Subcutaneous abdominal adipose tissue (tissue), 5 donors: Measurements from ENCODE around the gene COQ9.
A peak's percentile ranks its signal among the peaks of the same experiment; 100 is the strongest.

ENCODE experiments used
- H3K27ac ChIP-seq: one replicate; pipeline ENCODE4 v1.7.0; 2013; ENCODE audit warnings: low read depth, mild to moderate bottlenecking, inconsistent platforms, low read length, moderate library complexity
- H3K27me3 ChIP-seq, 5 donors: one replicate each; pipeline ENCODE4 v1.7.0; 2013; ENCODE audit warnings: low read length in 5 of 5, inconsistent platforms in 1 of 5; ENCODE audit not compliant: control insufficient read depth in 5 of 5, insufficient read depth in 4 of 5
- H3K36me3 ChIP-seq, 5 donors: one replicate each; pipeline ENCODE4 v1.7.0; 2013; ENCODE audit warnings: low read length in 5 of 5; ENCODE audit not compliant: control insufficient read depth in 5 of 5, insufficient read depth in 5 of 5
- H3K4me1 ChIP-seq, 5 donors: one replicate each; pipeline ENCODE4 v1.7.0; 2013; ENCODE audit warnings: low read length in 5 of 5, mild to moderate bottlenecking in 3 of 5, moderate library complexity in 1 of 5; ENCODE audit not compliant: control insufficient read depth in 5 of 5, insufficient read depth in 5 of 5
- H3K4me3 ChIP-seq, 5 donors: one replicate each; pipeline ENCODE4 v1.7.0; 2013; ENCODE audit warnings: low read length in 5 of 5, low read depth in 1 of 5
- H3K9ac ChIP-seq, 5 donors: one replicate each; pipeline ENCODE4 v1.7.0; 2013; ENCODE audit warnings: low read length in 5 of 5, mild to moderate bottlenecking in 4 of 5, moderate library complexity in 3 of 5
- H3K9me3 ChIP-seq, 5 donors: one replicate each; pipeline ENCODE4 v1.7.0; 2013; ENCODE audit warnings: low read length in 5 of 5; ENCODE audit not compliant: control insufficient read depth in 5 of 5
- donor health status: healthy.
- donor health status: healthy.
- donor health status: healthy.
- donor health status: healthy.
- donor health status: healthy.

Gene COQ9

GRCh38 chr16:57483725-57484514 is 36.6 kb downstream of the COQ9 start:
- Histone ChIP-seq H3K27ac (no peak overlapping the region), H3K9me3 (no peaks in the 10 kb centered on the region), H3K36me3 (no peaks in the 10 kb centered on the region), H3K4me1 (peaks cover 4 to 44% (median 36%) of the 10 kb centered on the region in 5 donors), H3K9ac (no peak overlapping the region), H3K27me3 (peaks cover 0 to 11% (median 6%) of the 10 kb centered on the region in 5 donors), H3K4me3 (no peak overlapping the region)

- no peak overlapping the region for H3K27ac ChIP-seq
- H3K27me3 ChIP-seq = peaks cover 0 to 6% (median 0%) of the 10 kb centered on the region in 5 donors
- peaks cover 3 to 38% (median 30%) of the 10 kb centered on the region in 5 donors for H3K4me1 ChIP-seq
- no peak overlapping the region for H3K4me3 ChIP-seq
- H3K9ac ChIP-seq = peak overlapping the region in 1 of 5 donors; percentile 38
- H3K9me3 ChIP-seq = no peaks in the 10 kb centered on the region
- H3K36me3 ChIP-seq = no peaks in the 10 kb centered on the region
These were observed 37.3 kb downstream of the COQ9 start for GRCh38 chr16:57484515-57485005.

GRCh38 chr16:57485091-57485915 is 38.0 kb downstream of the COQ9 start:
- no peaks in the 10 kb centered on the region for H3K36me3 ChIP-seq
- peaks cover 0 to 30% (median 23%) of the 10 kb centered on the region in 5 donors for H3K4me1 ChIP-seq
- peak overlapping the region; percentile 30 for H3K27ac ChIP-seq
- H3K9ac ChIP-seq = peak overlapping the region in 4 of 5 donors; percentile 38 to 85 (median 74)
- H3K4me3 ChIP-seq = peak overlapping the region; percentile 72 to 84 (median 79)
- peaks cover 0 to 2% (median 0%) of the 10 kb centered on the region in 5 donors for H3K27me3 ChIP-seq
- H3K9me3 ChIP-seq = no peaks in the 10 kb centered on the region

- Histone ChIP-seq H3K27ac (peak within 1 kb of the TSS; percentile 30), H3K36me3 (no peaks in the 10 kb centered on the region), H3K27me3 (no peaks in the 10 kb centered on the region)
These were observed 38.9 kb downstream of the COQ9 start, which contains the start of gene DOK4 for GRCh38 chr16:57485916-57486857. TSS of gene DOK4 (minus strand) at chr16:57486493. CDS start at chr16:57479507, 6,986 bp downstream.

GRCh38 chr16:57486858-57487834 is 39.9 kb downstream of the COQ9 start:
- Histone ChIP-seq H3K4me1 (peaks cover 0 to 23% (median 19%) of the 10 kb centered on the region in 5 donors), H3K9me3 (no peaks in the 10 kb centered on the region), H3K27ac (no peak overlapping the region), H3K27me3 (no peaks in the 10 kb centered on the region), H3K9ac (peak overlapping the region in 3 of 5 donors; percentile 6 to 66 (median 62)), H3K4me3 (peak overlapping the region; percentile 59 to 83 (median 72)), H3K36me3 (no peaks in the 10 kb centered on the region)

More at GRCh38 chr16:57485916-57486857, 38.9 kb downstream of the COQ9 start, which contains the start of gene DOK4:
- Histone ChIP-seq H3K9ac (peak within 1 kb of the TSS in 3 of 5 donors; percentile 65 to 85 (median 84)), H3K4me3 (peak within 1 kb of the TSS; percentile 72 to 84 (median 79)), H3K9me3 (no peaks in the 10 kb centered on the region), H3K4me1 (peaks cover 0 to 23% (median 19%) of the 10 kb centered on the region in 5 donors)

GRCh38 chr16:57489229-57489628 is 42.0 kb downstream of the COQ9 start:
- Histone ChIP-seq H3K4me1 (peaks cover 0 to 23% (median 19%) of the 10 kb centered on the region in 5 donors), H3K27ac (no peak overlapping the region)

GRCh38 chr16:57493767-57494166 is 46.5 kb downstream of the COQ9 start:
- peaks cover 0 to 3% (median 0%) of the 10 kb centered on the region in 5 donors for H3K27me3 ChIP-seq
- H3K27ac ChIP-seq = no peak overlapping the region
- no peaks in the 10 kb centered on the region for H3K4me1 ChIP-seq
- no peak overlapping the region for H3K4me3 ChIP-seq
- H3K36me3 ChIP-seq = no peaks in the 10 kb centered on the region
- no peaks in the 10 kb centered on the region for H3K9me3 ChIP-seq
- H3K9ac ChIP-seq = no peak overlapping the region

More at GRCh38 chr16:57489229-57489628, 42.0 kb downstream of the COQ9 start:
- no peaks in the 10 kb centered on the region for H3K27me3 ChIP-seq
- no peak overlapping the region for H3K9ac ChIP-seq
- H3K4me3 ChIP-seq = no peak overlapping the region
- no peaks in the 10 kb centered on the region for H3K36me3 ChIP-seq
- H3K9me3 ChIP-seq = no peaks in the 10 kb centered on the region

GRCh38 chr16:57497121-57497520 is 49.8 kb downstream of the COQ9 start:
- no peak overlapping the region for H3K9ac ChIP-seq

More at GRCh38 chr16:57497121-57497520, 49.8 kb downstream of the COQ9 start:
- Histone ChIP-seq H3K4me3 (no peak overlapping the region), H3K27me3 (peaks cover 0 to 3% (median 2%) of the 10 kb centered on the region in 5 donors), H3K9me3 (no peaks in the 10 kb centered on the region), H3K36me3 (no peaks in the 10 kb centered on the region), H3K4me1 (no peaks in the 10 kb centered on the region), H3K27ac (no peak overlapping the region)
